HUES48 (cell line): Measurements from ENCODE around the gene CPEB2.

ENCODE experiments used
- H3K27ac ChIP-seq: one replicate; pipeline ENCODE4 v1.7.0; 2013; ENCODE audit warnings: low read depth, low read length, inconsistent platforms
- H3K27me3 ChIP-seq: 2 replicates; pipeline ENCODE4 v1.6.1; 2013; ENCODE audit warnings: mild to moderate bottlenecking, low read length; ENCODE audit not compliant: control insufficient read depth, insufficient read depth
- H3K36me3 ChIP-seq: 2 replicates; pipeline ENCODE4 v1.6.1; 2013; ENCODE audit warnings: low read length; ENCODE audit not compliant: control insufficient read depth, insufficient read depth
- H3K4me1 ChIP-seq: 2 replicates; pipeline ENCODE4 v1.6.1; 2013; ENCODE audit warnings: mild to moderate bottlenecking, low read length; ENCODE audit not compliant: control insufficient read depth, insufficient read depth
- H3K4me3 ChIP-seq: 2 replicates; pipeline ENCODE4 v1.5.1; 2013; ENCODE audit warnings: mild to moderate bottlenecking, low read depth, low read length
- H3K9ac ChIP-seq: 2 replicates; pipeline ENCODE4 v1.6.1; 2013; ENCODE audit warnings: mild to moderate bottlenecking, low read depth, low read length, moderate library complexity
- H3K9me3 ChIP-seq: 2 replicates; pipeline ENCODE4 v1.6.1; 2013; ENCODE audit warnings: low read length; ENCODE audit not compliant: control insufficient read depth, insufficient read depth

CPEB2 gene

GRCh38 chr4:15011166-15011565, 8.9 kb downstream of the CPEB2 start:
- no peak overlapping the region for H3K4me3 ChIP-seq
- no peaks in the 10 kb centered on the region for H3K9me3 ChIP-seq
- no peaks in the 10 kb centered on the region for H3K36me3 ChIP-seq
- H3K4me1 ChIP-seq: peaks cover 42% of the 10 kb centered on the region
- no peak overlapping the region for H3K9ac ChIP-seq
- peaks cover 8% of the 10 kb centered on the region for H3K27me3 ChIP-seq
- H3K27ac ChIP-seq: no peak overlapping the region

- H3K4me1 ChIP-seq: peaks cover 33% of the 10 kb centered on the region
- no peaks in the 10 kb centered on the region for H3K27me3 ChIP-seq
- no peak overlapping the region for H3K4me3 ChIP-seq
- H3K36me3 ChIP-seq: no peaks in the 10 kb centered on the region
- H3K9me3 ChIP-seq: no peaks in the 10 kb centered on the region
- no peak overlapping the region for H3K9ac ChIP-seq
- H3K27ac ChIP-seq: no peak overlapping the region
Measured at GRCh38 chr4:15012017-15012788, 9.9 kb downstream of the CPEB2 start.

GRCh38 chr4:15013585-15013984, 11.3 kb downstream of the CPEB2 start:
- Histone ChIP-seq H3K4me3 (no peak overlapping the region), H3K36me3 (no peaks in the 10 kb centered on the region), H3K9me3 (no peaks in the 10 kb centered on the region), H3K4me1 (peaks cover 20% of the 10 kb centered on the region), H3K27me3 (no peaks in the 10 kb centered on the region), H3K27ac (no peak overlapping the region), H3K9ac (no peak overlapping the region)

- Histone ChIP-seq H3K9me3 (no peaks in the 10 kb centered on the region), H3K9ac (no peak overlapping the region), H3K27me3 (no peaks in the 10 kb centered on the region), H3K27ac (no peak overlapping the region), H3K4me1 (peaks cover 4% of the 10 kb centered on the region), H3K4me3 (no peak overlapping the region), H3K36me3 (no peaks in the 10 kb centered on the region)
Measured at GRCh38 chr4:15015170-15015569, 12.9 kb downstream of the CPEB2 start.

GRCh38 chr4:15018361-15018760, 16.1 kb downstream of the CPEB2 start:
- Histone ChIP-seq H3K27ac (no peak overlapping the region), H3K36me3 (no peaks in the 10 kb centered on the region)

GRCh38 chr4:15020502-15021286, 18.4 kb downstream of the CPEB2 start:
- H3K27ac ChIP-seq: no peak overlapping the region
- H3K27me3 ChIP-seq: no peaks in the 10 kb centered on the region
- H3K9ac ChIP-seq: no peak overlapping the region
- no peaks in the 10 kb centered on the region for H3K9me3 ChIP-seq
- H3K4me3 ChIP-seq: no peak overlapping the region
- no peaks in the 10 kb centered on the region for H3K4me1 ChIP-seq
- H3K36me3 ChIP-seq: no peaks in the 10 kb centered on the region

More at GRCh38 chr4:15018361-15018760, 16.1 kb downstream of the CPEB2 start:
- no peaks in the 10 kb centered on the region for H3K4me1 ChIP-seq
- no peaks in the 10 kb centered on the region for H3K9me3 ChIP-seq
- H3K9ac ChIP-seq: no peak overlapping the region
- H3K27me3 ChIP-seq: no peaks in the 10 kb centered on the region
- H3K4me3 ChIP-seq: no peak overlapping the region

GRCh38 chr4:15021311-15021710, 19.0 kb downstream of the CPEB2 start:
- H3K27me3 ChIP-seq: no peaks in the 10 kb centered on the region
- H3K36me3 ChIP-seq: no peaks in the 10 kb centered on the region
- no peak overlapping the region for H3K4me3 ChIP-seq
- no peak overlapping the region for H3K9ac ChIP-seq
- H3K27ac ChIP-seq: no peak overlapping the region
- no peaks in the 10 kb centered on the region for H3K9me3 ChIP-seq
- no peaks in the 10 kb centered on the region for H3K4me1 ChIP-seq

GRCh38 chr4:15021946-15022345, 19.7 kb downstream of the CPEB2 start:
- Histone ChIP-seq H3K9ac (no peak overlapping the region), H3K4me3 (no peak overlapping the region), H3K4me1 (no peaks in the 10 kb centered on the region), H3K27me3 (no peaks in the 10 kb centered on the region), H3K9me3 (no peaks in the 10 kb centered on the region), H3K27ac (no peak overlapping the region), H3K36me3 (no peaks in the 10 kb centered on the region)

GRCh38 chr4:15024386-15024785, 22.1 kb downstream of the CPEB2 start:
- Histone ChIP-seq H3K4me3 (no peak overlapping the region), H3K27me3 (no peaks in the 10 kb centered on the region), H3K9me3 (no peaks in the 10 kb centered on the region), H3K4me1 (peaks cover 10% of the 10 kb centered on the region), H3K36me3 (no peaks in the 10 kb centered on the region), H3K27ac (no peak overlapping the region), H3K9ac (no peak overlapping the region)

GRCh38 chr4:15025693-15026092, 23.4 kb downstream of the CPEB2 start:
- no peaks in the 10 kb centered on the region for H3K27me3 ChIP-seq
- no peak overlapping the region for H3K4me3 ChIP-seq
- no peaks in the 10 kb centered on the region for H3K9me3 ChIP-seq
- H3K27ac ChIP-seq: no peak overlapping the region
- no peak overlapping the region for H3K9ac ChIP-seq
- H3K36me3 ChIP-seq: no peaks in the 10 kb centered on the region
- H3K4me1 ChIP-seq: peaks cover 10% of the 10 kb centered on the region

- H3K9ac ChIP-seq: no peak overlapping the region
Measured at GRCh38 chr4:15027921-15028435, 25.7 kb downstream of the CPEB2 start.

More at GRCh38 chr4:15027921-15028435, 25.7 kb downstream of the CPEB2 start:
- peaks cover under 1% of the 10 kb centered on the region; the same call in 1 of the 2 replicates for H3K36me3 ChIP-seq
- H3K9me3 ChIP-seq: no peaks in the 10 kb centered on the region
- H3K4me3 ChIP-seq: no peak overlapping the region
- no peak overlapping the region for H3K27ac ChIP-seq
- H3K27me3 ChIP-seq: no peaks in the 10 kb centered on the region
- H3K4me1 ChIP-seq: peaks cover 10% of the 10 kb centered on the region
